PC-9 (cell line): Measurements from ENCODE around the gene CDH11. TPM values are rescaled to one million over a fixed set of nuclear protein-coding genes. Genes with fewer than 3 reads are reported as not detected.

Experiments used
- BruUV-seq: library from RNA; stranded (reverse); fragments of 400-500 nt; replicated peaks from 2 replicates; lab custom pipeline; 2021; lab: Mats Ljungman, UMichigan
- CTCF ChIA-PET: fragments of 300-600 bp; sonication (Branson Sonifier 250); formaldehyde crosslinking; loops from one replicate; lab custom pipeline; 2022; ENCODE audit warnings: antibody characterized with exemption; lab: Charles Lee
- POLR2A ChIA-PET: fragments of 300-600 bp; sonication (Branson Sonifier 250); formaldehyde crosslinking; loops from one replicate; lab custom pipeline; 2022; ENCODE audit warnings: antibody characterized with exemption; ENCODE audit not compliant: unreplicated experiment; lab: Charles Lee
- DNase-seq, 2 experiments: peaks; one replicate each; pipeline versions ENCODE4 v3.0.0 to v3.0.0-alpha.2; 2015 to 2022; ENCODE audit warnings: mixed read lengths in 1 of 2
- H2AFZ ChIP-seq: fragments of 200-600 bp; sonication (generic); 2 replicates; pipeline ENCODE4 v1.8.1; 2017; ENCODE audit warnings: antibody characterized with exemption
- H3F3A ChIP-seq: fragments of 200-600 bp; sonication (generic); 2 replicates; pipeline ENCODE4 v1.8.1; 2017; ENCODE audit warnings: antibody characterized with exemption, mild to moderate bottlenecking, low read depth; ENCODE audit not compliant: insufficient read depth
- H3K27ac ChIP-seq: fragments of 200-600 bp; sonication (generic); 2 replicates; pipeline ENCODE4 v1.6.1; 2016; ENCODE audit warnings: mixed run types
- H3K27me3 ChIP-seq: fragments of 200-600 bp; sonication (generic); 2 replicates; pipeline ENCODE4 v1.6.1; 2016; ENCODE audit warnings: low read depth, mixed run types; ENCODE audit not compliant: insufficient read depth
- H3K36me3 ChIP-seq: fragments of 200-600 bp; sonication (generic); 2 replicates; pipeline ENCODE4 v1.6.1; 2016; ENCODE audit warnings: low read depth, mixed run types
- H3K4me1 ChIP-seq: fragments of 200-600 bp; sonication (generic); replicated peaks from 2 replicates; pipeline ENCODE4 v1.6.1; 2016; ENCODE audit warnings: mixed run types; ENCODE audit not compliant: insufficient read depth
- H3K4me2 ChIP-seq: fragments of 200-600 bp; sonication (generic); 2 replicates; pipeline ENCODE4 v1.6.1; 2017; ENCODE audit warnings: mixed run types
- H3K4me3 ChIP-seq: fragments of 200-600 bp; sonication (generic); 2 replicates; pipeline ENCODE4 v1.6.1; 2016; ENCODE audit warnings: mixed run types
- H3K79me2 ChIP-seq: fragments of 200-600 bp; sonication (generic); 2 replicates; pipeline ENCODE4 v1.6.1; 2017; ENCODE audit warnings: low read depth, mixed run types
- H3K9me2 ChIP-seq: fragments of 200-600 bp; sonication (generic); 2 replicates; pipeline ENCODE4 v1.8.1; 2017; ENCODE audit warnings: mild to moderate bottlenecking; ENCODE audit not compliant: insufficient read depth
- H3K9me3 ChIP-seq: fragments of 200-600 bp; sonication (generic); 2 replicates; pipeline ENCODE4 v1.8.1; 2016; ENCODE audit warnings: low read depth; ENCODE audit not compliant: insufficient read depth
- H4K20me1 ChIP-seq: fragments of 200-600 bp; sonication (generic); 2 replicates; pipeline ENCODE4 v1.8.1; 2017; ENCODE audit not compliant: insufficient read depth
- EZH2 ChIP-seq: fragments of 200-600 bp; sonication (generic); IDR thresholded peaks from 2 replicates; pipeline ENCODE4 v1.8.0; 2017; ENCODE audit warnings: antibody characterized with exemption, low read depth
- intact Hi-C: fragments of 100-400 bp; cut with micrococcal nuclease; formaldehyde crosslinking; loops from one replicate; pipeline ENCODE4 v1.10.0; 2022; ENCODE audit not compliant: unreplicated experiment
- total RNA-seq: library from RNA; stranded (reverse); gene quantifications from 2 replicates; pipeline ENCODE4 v1.2.3, GENCODE V29; 2021
- TF ChIP-seq, protein P1 (sequence below): fragments of 200-600 bp; sonication (generic); conservative IDR thresholded peaks from 2 replicates; pipeline ENCODE4 v1.6.1; 2017; ENCODE audit warnings: mixed run types, antibody characterized with exemption, mild to moderate bottlenecking, moderate library complexity

CDH11 gene
- total RNA-seq, 1 experiment from 2014 or later, result not detected

DNA sequence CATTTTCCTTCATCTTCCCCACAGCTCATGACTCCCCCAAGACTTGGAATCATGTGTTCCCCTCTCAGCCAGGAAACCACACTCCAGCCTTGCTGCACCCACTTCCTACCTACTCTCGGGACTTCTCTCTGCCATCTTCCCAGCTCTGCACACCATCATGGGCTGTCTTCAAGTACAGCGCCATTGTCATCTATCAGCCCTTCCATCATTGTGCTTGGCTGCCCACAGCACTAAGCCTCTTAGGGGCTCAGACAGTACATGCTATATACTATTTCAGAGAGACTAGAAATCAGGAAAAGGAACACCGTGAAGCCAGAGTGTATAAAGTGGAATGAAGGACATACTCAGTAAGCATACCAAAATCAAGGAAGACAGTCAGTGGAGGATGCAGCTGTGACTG is 64.7 kb downstream of the CDH11 start:
- ChIA-PET CTCF (no interaction called here), POLR2A (no interaction called here)
- DNase-seq, result no peak
- BruUV-seq, result no TSS peak
- H3F3A ChIP-seq, result no peaks in the 10 kb centered on the region
- intact Hi-C loops, result no loop called here
- TF ChIP-seq, protein P1, sequence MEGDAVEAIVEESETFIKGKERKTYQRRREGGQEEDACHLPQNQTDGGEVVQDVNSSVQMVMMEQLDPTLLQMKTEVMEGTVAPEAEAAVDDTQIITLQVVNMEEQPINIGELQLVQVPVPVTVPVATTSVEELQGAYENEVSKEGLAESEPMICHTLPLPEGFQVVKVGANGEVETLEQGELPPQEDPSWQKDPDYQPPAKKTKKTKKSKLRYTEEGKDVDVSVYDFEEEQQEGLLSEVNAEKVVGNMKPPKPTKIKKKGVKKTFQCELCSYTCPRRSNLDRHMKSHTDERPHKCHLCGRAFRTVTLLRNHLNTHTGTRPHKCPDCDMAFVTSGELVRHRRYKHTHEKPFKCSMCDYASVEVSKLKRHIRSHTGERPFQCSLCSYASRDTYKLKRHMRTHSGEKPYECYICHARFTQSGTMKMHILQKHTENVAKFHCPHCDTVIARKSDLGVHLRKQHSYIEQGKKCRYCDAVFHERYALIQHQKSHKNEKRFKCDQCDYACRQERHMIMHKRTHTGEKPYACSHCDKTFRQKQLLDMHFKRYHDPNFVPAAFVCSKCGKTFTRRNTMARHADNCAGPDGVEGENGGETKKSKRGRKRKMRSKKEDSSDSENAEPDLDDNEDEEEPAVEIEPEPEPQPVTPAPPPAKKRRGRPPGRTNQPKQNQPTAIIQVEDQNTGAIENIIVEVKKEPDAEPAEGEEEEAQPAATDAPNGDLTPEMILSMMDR, result no peak
- TF ChIP-seq EZH2, result no peak
- peaks cover 13% of the 10 kb centered on the region; the same call in 1 of the 2 replicates for H3K27me3 ChIP-seq
- no peak overlapping the region for H3K4me3 ChIP-seq
- no peaks in the 10 kb centered on the region for H3K4me1 ChIP-seq
- H3K36me3 ChIP-seq, result no peaks in the 10 kb centered on the region
- H4K20me1 ChIP-seq, result no peaks in the 10 kb centered on the region
- H3K9me2 ChIP-seq, result no peaks in the 10 kb centered on the region
- no peaks in the 10 kb centered on the region for H3K9me3 ChIP-seq
- no peaks in the 10 kb centered on the region for H3K79me2 ChIP-seq
- H3K4me2 ChIP-seq, result no peak overlapping the region
- H2AFZ ChIP-seq, result no peak overlapping the region
- no peak overlapping the region for H3K27ac ChIP-seq

DNA sequence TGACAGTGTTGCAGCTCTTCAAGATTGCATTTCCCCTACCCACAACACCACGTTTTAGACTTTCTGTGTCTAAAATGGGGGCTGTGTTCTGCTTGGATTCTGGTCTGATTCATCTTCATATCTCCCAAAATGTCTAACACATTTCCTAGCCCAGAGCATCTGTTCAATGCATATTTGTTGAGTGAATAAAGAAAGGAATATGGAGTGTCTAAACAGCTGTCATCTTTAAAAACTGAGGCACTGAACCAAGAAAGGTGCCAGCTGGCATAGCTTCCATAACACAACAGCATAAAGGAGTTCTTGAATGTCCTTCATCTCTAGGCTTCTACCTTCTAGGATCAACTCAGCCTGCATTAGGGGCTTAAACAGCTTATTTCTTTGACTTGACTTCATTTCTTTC is 67.4 kb downstream of the CDH11 start:
- H3K4me1 ChIP-seq, result no peaks in the 10 kb centered on the region
- TF ChIP-seq, protein P1, result no peak
- no peak for TF ChIP-seq EZH2
- DNase-seq, result no peak
- H3K4me2 ChIP-seq, result no peak overlapping the region
- ChIA-PET POLR2A (no interaction called here), CTCF (no interaction called here)
- BruUV-seq, result no TSS peak
- H2AFZ ChIP-seq, result no peak overlapping the region
- no peaks in the 10 kb centered on the region for H3K36me3 ChIP-seq
- no peaks in the 10 kb centered on the region for H3K79me2 ChIP-seq
- H3K4me3 ChIP-seq, result no peak overlapping the region
- intact Hi-C loops, result no loop called here
- H3K9me2 ChIP-seq, result no peaks in the 10 kb centered on the region
- no peaks in the 10 kb centered on the region for H3F3A ChIP-seq
- no peaks in the 10 kb centered on the region for H4K20me1 ChIP-seq
- H3K27me3 ChIP-seq, result peaks cover 5% of the 10 kb centered on the region; the same call in 1 of the 2 replicates
- H3K27ac ChIP-seq, result no peak overlapping the region
- H3K9me3 ChIP-seq, result no peaks in the 10 kb centered on the region

DNA sequence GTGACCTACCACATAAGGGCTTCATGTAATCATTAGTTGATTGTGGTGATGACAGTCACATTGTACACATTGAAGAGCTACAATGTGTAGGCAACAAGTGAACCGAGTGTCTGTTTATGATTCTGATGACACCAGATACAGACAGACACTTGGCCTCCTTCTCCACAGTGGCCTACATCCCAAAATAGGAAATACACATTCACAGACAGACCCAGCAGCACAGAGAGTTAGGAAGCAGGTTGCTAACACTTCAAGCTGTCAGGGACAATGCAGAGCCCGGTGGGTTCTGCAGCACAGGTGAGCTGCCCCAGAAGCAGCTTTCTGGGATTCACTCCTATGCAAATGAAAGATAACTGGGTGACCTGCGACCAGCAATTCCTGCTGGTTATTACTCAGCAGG is 72.2 kb downstream of the CDH11 start:
- no peak overlapping the region for H3K4me3 ChIP-seq
- H3K9me2 ChIP-seq, result no peaks in the 10 kb centered on the region
- DNase-seq, result no peak
- H3K27me3 ChIP-seq, result no peaks in the 10 kb centered on the region
- ChIA-PET POLR2A (no interaction called here), CTCF (no interaction called here)
- no peaks in the 10 kb centered on the region for H3K9me3 ChIP-seq
- H3K4me2 ChIP-seq, result no peak overlapping the region
- no peaks in the 10 kb centered on the region for H3K36me3 ChIP-seq
- no peak overlapping the region for H2AFZ ChIP-seq
- H3K79me2 ChIP-seq, result no peaks in the 10 kb centered on the region
- H3F3A ChIP-seq, result no peaks in the 10 kb centered on the region
- intact Hi-C loops, result no loop called here
- TF ChIP-seq, protein P1, result no peak
- TF ChIP-seq EZH2, result no peak
- no peak overlapping the region for H3K27ac ChIP-seq
- BruUV-seq, result no TSS peak
- no peaks in the 10 kb centered on the region for H4K20me1 ChIP-seq
- no peaks in the 10 kb centered on the region for H3K4me1 ChIP-seq
